Glutamatergic neuron (in vitro differentiated cells): ENCODE data around the gene SELP. TPM values are rescaled to one million over a fixed set of nuclear protein-coding genes. Genes with fewer than 3 reads are reported as not detected.

Experiments
- DNase-seq: peaks from one replicate; pipeline ENCODE4 v3.0.0; 2022
- H3K27ac Mint-ChIP-seq: one replicate; pipeline ENCODE4 v1.8.0; 2020; ENCODE audit warnings: mild to moderate bottlenecking, mixed read lengths, inconsistent platforms; ENCODE audit not compliant: unreplicated experiment
- H3K27me3 Mint-ChIP-seq: one replicate; pipeline ENCODE4 v1.8.0; 2020; ENCODE audit warnings: mild to moderate bottlenecking, moderate library complexity, mixed read lengths, inconsistent platforms; ENCODE audit not compliant: unreplicated experiment
- H3K36me3 Mint-ChIP-seq: one replicate; pipeline ENCODE4 v1.8.0; 2020; ENCODE audit warnings: mild to moderate bottlenecking, mixed read lengths, inconsistent platforms; ENCODE audit not compliant: unreplicated experiment
- H3K4me1 Mint-ChIP-seq: one replicate; pipeline ENCODE4 v1.8.0; 2020; ENCODE audit warnings: mild to moderate bottlenecking, low read depth, mixed read lengths, inconsistent platforms; ENCODE audit not compliant: unreplicated experiment
- H3K4me3 Mint-ChIP-seq: one replicate; pipeline ENCODE4 v1.8.0; 2020; ENCODE audit warnings: mild to moderate bottlenecking, mixed read lengths, inconsistent platforms; ENCODE audit not compliant: unreplicated experiment
- H3K9me3 Mint-ChIP-seq: one replicate; pipeline ENCODE4 v1.8.0; 2020; ENCODE audit warnings: mild to moderate bottlenecking, moderate library complexity, mixed read lengths, inconsistent platforms; ENCODE audit not compliant: unreplicated experiment
- total RNA-seq: library from RNA; stranded (reverse); fragmentation: NEBNext Ultra II Directional; extraction: Animal tissue kit (Norgen Biotek cat#: 25700); gene quantifications from one replicate; pipeline ENCODE4 v1.2.1, GENCODE V29; 2021; ENCODE audit not compliant: unreplicated experiment
- TF ChIP-seq, protein P1 (sequence below): fragments of 200-600 bp; sonication (generic); IDR thresholded peaks from one replicate; pipeline ENCODE4 v1.5.0; 2021; ENCODE audit not compliant: partially characterized antibody, unreplicated experiment

SELP gene
- total RNA-seq, 1 donor from 2014 or later, result not detected

DNA sequence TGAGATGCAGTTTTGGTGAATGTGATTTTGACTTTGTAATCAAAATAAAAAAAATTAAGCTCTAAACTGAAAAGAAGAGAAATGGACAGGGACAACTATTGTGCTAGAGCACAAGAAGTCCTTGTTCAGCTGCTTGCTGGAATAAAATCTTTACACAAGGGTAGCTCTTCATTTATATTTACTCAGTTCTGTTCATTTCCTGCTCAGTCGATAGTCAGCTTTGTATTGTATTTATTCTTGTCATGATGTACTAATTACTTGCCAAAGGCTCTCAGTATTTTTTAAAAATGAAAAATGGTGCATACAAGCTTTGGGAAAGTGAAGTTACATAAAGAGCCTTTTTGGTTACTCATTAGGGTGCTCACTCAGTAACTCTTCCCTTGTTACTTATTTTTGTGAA, 61.4 kb downstream of the SELP start:
- Mint-ChIP-seq H3K4me1 (no peaks in the 10 kb centered on the region), H3K27me3 (no peaks in the 10 kb centered on the region), H3K27ac (no peak overlapping the region), H3K36me3 (no peaks in the 10 kb centered on the region), H3K9me3 (peaks cover 2% of the 10 kb centered on the region), H3K4me3 (no peak overlapping the region)
- DNase-seq, result no peak
- TF ChIP-seq, protein P1, sequence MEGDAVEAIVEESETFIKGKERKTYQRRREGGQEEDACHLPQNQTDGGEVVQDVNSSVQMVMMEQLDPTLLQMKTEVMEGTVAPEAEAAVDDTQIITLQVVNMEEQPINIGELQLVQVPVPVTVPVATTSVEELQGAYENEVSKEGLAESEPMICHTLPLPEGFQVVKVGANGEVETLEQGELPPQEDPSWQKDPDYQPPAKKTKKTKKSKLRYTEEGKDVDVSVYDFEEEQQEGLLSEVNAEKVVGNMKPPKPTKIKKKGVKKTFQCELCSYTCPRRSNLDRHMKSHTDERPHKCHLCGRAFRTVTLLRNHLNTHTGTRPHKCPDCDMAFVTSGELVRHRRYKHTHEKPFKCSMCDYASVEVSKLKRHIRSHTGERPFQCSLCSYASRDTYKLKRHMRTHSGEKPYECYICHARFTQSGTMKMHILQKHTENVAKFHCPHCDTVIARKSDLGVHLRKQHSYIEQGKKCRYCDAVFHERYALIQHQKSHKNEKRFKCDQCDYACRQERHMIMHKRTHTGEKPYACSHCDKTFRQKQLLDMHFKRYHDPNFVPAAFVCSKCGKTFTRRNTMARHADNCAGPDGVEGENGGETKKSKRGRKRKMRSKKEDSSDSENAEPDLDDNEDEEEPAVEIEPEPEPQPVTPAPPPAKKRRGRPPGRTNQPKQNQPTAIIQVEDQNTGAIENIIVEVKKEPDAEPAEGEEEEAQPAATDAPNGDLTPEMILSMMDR, result no peak

DNA sequence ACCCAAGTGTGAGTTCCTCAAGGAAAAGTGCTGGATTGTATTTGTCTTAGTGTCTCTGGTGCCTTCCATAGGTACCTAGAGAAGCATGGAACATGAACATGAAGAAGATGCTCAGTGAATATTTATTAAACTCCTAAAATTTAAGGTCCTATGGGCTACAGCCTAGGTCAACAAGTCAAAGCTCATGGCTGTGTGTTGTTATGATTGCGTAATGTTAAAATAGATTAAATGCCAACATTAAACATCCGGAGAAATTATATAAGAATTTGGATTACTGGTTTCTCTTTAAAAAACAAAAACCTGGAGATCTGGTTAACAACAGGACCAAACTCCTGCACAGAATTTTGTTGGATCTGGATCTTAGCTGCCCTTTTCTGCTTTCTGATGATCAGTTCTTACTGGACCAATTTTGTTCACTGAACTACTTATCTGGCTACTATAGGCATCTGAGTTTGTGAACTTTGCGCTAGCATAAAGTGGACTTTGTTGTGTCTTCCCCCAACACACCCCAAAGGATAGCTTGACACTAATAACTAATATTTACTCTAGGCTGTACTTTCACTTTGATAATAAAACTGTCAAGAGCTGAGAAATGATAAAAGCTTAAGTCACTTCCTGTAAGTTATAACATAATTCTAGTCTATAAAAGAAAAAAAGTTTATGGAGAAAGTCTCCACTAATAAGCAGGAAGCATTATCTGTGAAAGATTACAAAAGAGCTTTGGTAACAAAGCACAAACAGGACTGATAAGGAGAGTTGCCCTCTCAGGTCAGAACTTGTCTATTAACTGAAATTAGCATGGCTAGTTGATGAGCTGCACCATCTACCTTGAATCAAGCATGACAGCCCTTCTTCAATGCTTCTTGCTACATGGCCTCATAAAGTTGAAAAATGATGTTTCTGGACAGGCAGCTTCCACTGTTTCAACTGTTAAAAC, 64.3 kb downstream of the SELP start:
- no peaks in the 10 kb centered on the region for H3K36me3 Mint-ChIP-seq
- TF ChIP-seq, protein P1, result no peak
- no peak for DNase-seq
- H3K27me3 Mint-ChIP-seq, result no peaks in the 10 kb centered on the region
- peaks cover 2% of the 10 kb centered on the region for H3K9me3 Mint-ChIP-seq
- H3K4me3 Mint-ChIP-seq, result no peak overlapping the region
- H3K27ac Mint-ChIP-seq, result no peak overlapping the region
- H3K4me1 Mint-ChIP-seq, result no peaks in the 10 kb centered on the region

- H3K27ac Mint-ChIP-seq, result no peak overlapping the region
- no peak overlapping the region for H3K4me3 Mint-ChIP-seq
- no peak for DNase-seq
- TF ChIP-seq, protein P1, result no peak
- peaks cover 2% of the 10 kb centered on the region for H3K9me3 Mint-ChIP-seq
- no peaks in the 10 kb centered on the region for H3K36me3 Mint-ChIP-seq
- H3K27me3 Mint-ChIP-seq, result no peaks in the 10 kb centered on the region
- no peaks in the 10 kb centered on the region for H3K4me1 Mint-ChIP-seq
These were observed 66.3 kb downstream of the SELP start for GRCh38 chr1:169563650-169564049.

- Mint-ChIP-seq H3K4me1 (no peaks in the 10 kb centered on the region), H3K36me3 (no peaks in the 10 kb centered on the region), H3K27me3 (no peaks in the 10 kb centered on the region), H3K27ac (no peak overlapping the region), H3K9me3 (peaks cover 2% of the 10 kb centered on the region), H3K4me3 (no peak overlapping the region)
- TF ChIP-seq, protein P1, result no peak
- no peak for DNase-seq
These were observed 66.8 kb downstream of the SELP start for GRCh38 chr1:169563019-169563615.

- no peaks in the 10 kb centered on the region for H3K4me1 Mint-ChIP-seq
- no peak overlapping the region for H3K27ac Mint-ChIP-seq
- H3K36me3 Mint-ChIP-seq, result no peaks in the 10 kb centered on the region
- H3K9me3 Mint-ChIP-seq, result peaks cover 2% of the 10 kb centered on the region
- DNase-seq, result no peak
- no peak overlapping the region for H3K4me3 Mint-ChIP-seq
- TF ChIP-seq, protein P1, result no peak
- no peaks in the 10 kb centered on the region for H3K27me3 Mint-ChIP-seq
These were observed 68.2 kb downstream of the SELP start for GRCh38 chr1:169561692-169562091.
